ENCODE results near the gene ZBTB18. TPM values are rescaled to one million over a fixed set of nuclear protein-coding genes. Genes with fewer than 3 reads are reported as not detected.

Gene ZBTB18
- total and polyA plus RNA-seq, 8 donors = 13.8 to 23.5 (median 14.9) TPM

DNA sequence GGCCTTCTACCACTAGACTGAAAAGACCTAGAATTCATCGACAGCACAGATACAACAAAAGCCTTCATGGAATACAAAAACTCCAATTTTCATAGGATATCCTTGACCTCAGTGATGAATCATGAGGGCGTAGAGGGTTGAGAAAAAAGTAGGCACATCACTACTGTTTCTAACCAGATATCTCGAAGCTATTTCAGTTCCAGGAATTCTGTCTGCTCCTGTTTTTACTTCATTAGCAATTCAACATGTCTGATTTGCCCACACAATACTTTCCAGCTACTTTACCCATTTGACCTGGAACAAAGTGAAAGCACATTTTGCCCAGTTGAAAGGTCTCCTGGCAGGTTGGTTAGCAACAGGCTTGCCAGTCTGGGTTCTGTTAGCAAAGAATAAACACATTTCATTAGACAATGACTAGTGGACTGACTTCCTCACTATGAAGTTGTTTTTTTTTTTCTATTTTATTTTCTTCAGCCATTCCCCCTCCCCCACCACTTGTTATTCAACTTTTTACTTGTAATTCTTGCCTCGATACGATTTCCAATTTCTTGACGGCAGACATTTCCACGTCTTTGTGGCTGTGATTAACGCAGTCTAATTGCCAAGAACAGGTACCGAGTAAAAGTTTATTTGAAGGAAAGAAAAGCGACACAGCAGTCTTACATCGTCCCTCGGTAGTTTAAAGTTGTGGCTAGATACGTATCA is 4.0 kb upstream of the ZBTB18 start:
- Histone ChIP-seq H3K4me1 (peaks cover 9 to 30% of the 10 kb centered on the region in 2 donors), H3K27me3 (no peaks in the 10 kb centered on the region), H3K9me3 (no peaks in the 10 kb centered on the region), H3K27ac (peak overlapping the region; percentile 95 to 97), H3K4me3 (peak overlapping the region; percentile 50 to 59), H3K36me3 (no peaks in the 10 kb centered on the region)
- ATAC-seq (peak; percentile 0), DNase-seq (peak in 1 of 4 donors; percentile 51)
- intact Hi-C loops (cut with DNase I) = no loop called here
- TF ChIP-seq, protein P1, sequence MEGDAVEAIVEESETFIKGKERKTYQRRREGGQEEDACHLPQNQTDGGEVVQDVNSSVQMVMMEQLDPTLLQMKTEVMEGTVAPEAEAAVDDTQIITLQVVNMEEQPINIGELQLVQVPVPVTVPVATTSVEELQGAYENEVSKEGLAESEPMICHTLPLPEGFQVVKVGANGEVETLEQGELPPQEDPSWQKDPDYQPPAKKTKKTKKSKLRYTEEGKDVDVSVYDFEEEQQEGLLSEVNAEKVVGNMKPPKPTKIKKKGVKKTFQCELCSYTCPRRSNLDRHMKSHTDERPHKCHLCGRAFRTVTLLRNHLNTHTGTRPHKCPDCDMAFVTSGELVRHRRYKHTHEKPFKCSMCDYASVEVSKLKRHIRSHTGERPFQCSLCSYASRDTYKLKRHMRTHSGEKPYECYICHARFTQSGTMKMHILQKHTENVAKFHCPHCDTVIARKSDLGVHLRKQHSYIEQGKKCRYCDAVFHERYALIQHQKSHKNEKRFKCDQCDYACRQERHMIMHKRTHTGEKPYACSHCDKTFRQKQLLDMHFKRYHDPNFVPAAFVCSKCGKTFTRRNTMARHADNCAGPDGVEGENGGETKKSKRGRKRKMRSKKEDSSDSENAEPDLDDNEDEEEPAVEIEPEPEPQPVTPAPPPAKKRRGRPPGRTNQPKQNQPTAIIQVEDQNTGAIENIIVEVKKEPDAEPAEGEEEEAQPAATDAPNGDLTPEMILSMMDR (IDR thresholded peaks at IDR 0.05) = no peak

- peak overlapping the region; percentile 95 to 97 for H3K27ac ChIP-seq
- peak; percentile 55 to 97 (median 79) for DNase-seq
- no peaks in the 10 kb centered on the region for H3K27me3 ChIP-seq
- H3K9me3 ChIP-seq = no peaks in the 10 kb centered on the region
- peak; percentile 68 for ATAC-seq
- intact Hi-C loops (cut with DNase I) = no loop called here
- H3K4me1 ChIP-seq = peaks cover 9 to 37% of the 10 kb centered on the region in 2 donors
- TF ChIP-seq, protein P1 (IDR thresholded peaks at IDR 0.05) = no peak
- H3K36me3 ChIP-seq = no peaks in the 10 kb centered on the region
- peak overlapping the region; percentile 50 to 59 for H3K4me3 ChIP-seq
These were observed 3.3 kb upstream of the ZBTB18 start for GRCh38 chr1:244047621-244048255.

DNA sequence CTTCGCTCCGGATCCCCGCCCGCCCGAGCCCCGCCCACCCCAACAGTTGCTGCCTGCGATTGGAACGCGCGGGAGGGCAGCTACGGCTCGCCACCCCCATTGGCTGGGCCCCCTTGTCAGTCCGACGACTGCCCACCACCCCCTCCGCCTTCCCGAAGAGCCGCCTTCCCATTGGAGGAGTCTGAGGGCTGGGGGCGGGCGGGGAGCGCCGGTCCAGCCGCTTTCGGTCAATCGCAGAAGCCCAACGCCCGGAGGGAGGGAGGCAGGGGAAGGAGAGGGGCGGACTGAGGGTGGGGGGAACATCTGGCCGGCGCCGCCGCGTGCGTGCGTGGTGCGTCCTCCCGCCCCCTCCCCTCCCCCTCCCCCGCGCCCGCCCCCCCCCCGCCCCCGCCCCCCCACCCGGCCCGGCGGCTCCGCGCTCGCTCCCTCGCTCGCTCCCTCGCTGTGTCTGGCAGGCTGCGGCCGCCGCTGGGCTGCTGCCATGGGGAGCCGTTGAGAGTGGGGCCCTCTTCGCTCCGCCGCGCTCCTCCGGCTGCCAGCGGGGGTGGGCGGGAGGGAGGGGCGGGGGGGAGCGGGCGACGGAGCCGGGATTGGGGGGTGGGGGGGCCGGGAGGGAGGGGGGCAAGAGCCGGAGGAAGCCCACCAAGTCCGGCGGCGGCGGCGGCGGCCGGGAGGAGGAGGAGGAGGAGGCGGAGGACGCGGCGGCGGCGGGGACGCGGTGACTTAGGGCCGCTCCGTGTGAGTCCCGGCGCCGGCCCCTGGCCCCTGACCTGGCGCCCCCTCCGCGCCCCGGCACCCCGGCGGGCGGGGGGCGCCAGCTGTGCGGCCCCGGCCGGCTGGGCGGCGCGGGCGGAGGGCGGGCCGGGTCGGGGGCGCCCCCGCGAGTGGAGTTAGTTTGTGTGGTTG is 2.6 kb upstream of the ZBTB18 start:
- peak overlapping the region; percentile 95 to 97 for H3K27ac ChIP-seq
- H3K27me3 ChIP-seq = no peaks in the 10 kb centered on the region
- TF ChIP-seq, protein P1 (IDR thresholded peaks at IDR 0.05) = no peak
- peak overlapping the region; percentile 50 to 59 for H3K4me3 ChIP-seq
- ATAC-seq (peak; percentile 92), DNase-seq (peak; percentile 97 to 100 (median 99))
- intact Hi-C loops (cut with DNase I) = no loop called here
- H3K9me3 ChIP-seq = no peaks in the 10 kb centered on the region
- peaks cover 9 to 43% of the 10 kb centered on the region in 2 donors for H3K4me1 ChIP-seq
- H3K36me3 ChIP-seq = no peaks in the 10 kb centered on the region

DNA sequence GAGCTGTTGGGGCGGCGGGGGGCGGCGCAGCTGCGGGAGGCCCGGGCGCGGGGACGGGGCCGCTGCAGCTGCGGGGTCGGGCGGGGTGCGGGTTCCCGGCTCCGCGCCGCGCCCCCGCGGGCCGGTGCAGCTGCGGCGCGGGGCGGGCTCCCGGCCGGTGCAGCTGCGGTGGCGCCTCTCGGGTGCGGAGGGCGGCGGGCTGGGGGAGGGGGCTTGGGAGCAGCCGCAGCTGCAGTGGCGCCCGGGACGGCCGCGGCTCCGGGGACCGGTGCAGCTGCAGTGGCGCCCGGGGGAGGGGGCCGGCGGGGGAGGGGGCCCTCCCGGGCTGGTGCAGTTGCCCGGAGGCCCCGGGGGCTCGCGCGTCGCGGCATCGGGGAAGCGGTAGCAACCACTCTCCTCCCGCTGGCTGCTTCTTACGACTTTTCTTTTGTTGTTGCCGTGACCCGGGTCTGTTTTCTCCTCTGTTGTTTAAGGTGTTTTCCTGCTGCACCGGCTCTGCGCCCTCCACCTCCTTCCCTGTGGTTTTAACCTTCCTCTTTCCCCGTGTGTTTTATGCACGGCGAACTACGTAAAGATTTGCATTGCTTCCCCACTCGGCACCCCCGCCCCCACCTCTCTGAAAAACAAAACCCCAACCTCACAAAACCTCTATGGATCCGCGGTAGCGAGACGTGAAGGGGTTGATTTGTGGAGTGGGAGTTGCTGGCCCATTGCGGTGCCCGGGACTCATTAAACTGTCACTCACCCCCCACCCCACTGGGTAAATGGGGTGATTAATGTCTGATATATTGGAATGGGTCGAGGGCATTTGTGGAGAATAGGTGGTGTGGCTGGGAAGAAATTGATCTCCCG is 1.7 kb upstream of the ZBTB18 start:
- DNase-seq = peak in 3 of 4 donors; percentile 37 to 89 (median 42)
- Histone ChIP-seq H3K9me3 (no peaks in the 10 kb centered on the region), H3K27me3 (no peaks in the 10 kb centered on the region), H3K27ac (peak overlapping the region; percentile 75 to 95), H3K4me3 (peak overlapping the region; percentile 59 to 70), H3K4me1 (peaks cover 9 to 43% of the 10 kb centered on the region in 2 donors), H3K36me3 (peaks cover 0 to 9% of the 10 kb centered on the region in 2 donors)
- intact Hi-C loops (cut with DNase I) = no loop called here
- TF ChIP-seq, protein P1 (IDR thresholded peaks at IDR 0.05) = no peak
- no peak for ATAC-seq

Data from left lung (tissue), 10 donors.